Measurements from ENCODE around the gene THRSP.
"Not testable (repeated sequence)": the region's sequence is repeated elsewhere in the genome, so short reads cannot be mapped to it uniquely, and the experiment has no call there.

Gene THRSP

DNA sequence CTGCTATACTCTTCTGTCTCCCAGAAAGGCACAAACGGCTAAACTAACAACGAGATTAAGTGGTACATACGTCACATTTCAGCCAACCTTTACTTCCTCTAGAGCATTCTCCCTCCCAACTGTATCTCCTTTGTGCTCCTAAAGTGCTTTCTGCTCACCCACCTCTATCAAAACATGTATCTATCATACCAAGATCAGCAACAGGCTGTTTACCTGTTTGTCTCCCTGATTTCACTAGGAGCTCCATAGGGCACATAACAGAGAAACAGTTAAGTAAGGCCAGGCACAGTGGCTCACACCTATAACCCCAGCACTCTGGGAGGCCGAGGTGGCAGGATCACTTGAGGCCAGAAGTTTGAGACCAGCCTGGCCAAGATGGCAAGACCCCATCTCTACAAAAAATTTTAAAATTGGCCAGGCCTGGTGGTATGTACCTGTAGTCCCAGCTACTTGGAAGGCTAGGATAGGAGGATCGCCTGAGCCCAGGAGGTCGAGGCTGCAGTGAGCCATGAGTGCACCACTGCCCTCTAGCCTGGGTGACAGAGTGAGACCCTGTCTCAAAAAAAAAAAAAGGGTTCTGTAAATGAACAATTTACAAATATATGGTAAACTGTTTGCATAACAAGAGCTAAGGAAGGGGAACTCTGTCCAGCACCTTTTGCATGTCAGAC is 13.2 kb downstream of the THRSP start:
- TF ChIP-seq, protein P1, sequence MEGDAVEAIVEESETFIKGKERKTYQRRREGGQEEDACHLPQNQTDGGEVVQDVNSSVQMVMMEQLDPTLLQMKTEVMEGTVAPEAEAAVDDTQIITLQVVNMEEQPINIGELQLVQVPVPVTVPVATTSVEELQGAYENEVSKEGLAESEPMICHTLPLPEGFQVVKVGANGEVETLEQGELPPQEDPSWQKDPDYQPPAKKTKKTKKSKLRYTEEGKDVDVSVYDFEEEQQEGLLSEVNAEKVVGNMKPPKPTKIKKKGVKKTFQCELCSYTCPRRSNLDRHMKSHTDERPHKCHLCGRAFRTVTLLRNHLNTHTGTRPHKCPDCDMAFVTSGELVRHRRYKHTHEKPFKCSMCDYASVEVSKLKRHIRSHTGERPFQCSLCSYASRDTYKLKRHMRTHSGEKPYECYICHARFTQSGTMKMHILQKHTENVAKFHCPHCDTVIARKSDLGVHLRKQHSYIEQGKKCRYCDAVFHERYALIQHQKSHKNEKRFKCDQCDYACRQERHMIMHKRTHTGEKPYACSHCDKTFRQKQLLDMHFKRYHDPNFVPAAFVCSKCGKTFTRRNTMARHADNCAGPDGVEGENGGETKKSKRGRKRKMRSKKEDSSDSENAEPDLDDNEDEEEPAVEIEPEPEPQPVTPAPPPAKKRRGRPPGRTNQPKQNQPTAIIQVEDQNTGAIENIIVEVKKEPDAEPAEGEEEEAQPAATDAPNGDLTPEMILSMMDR (IDR thresholded peaks at IDR 0.05; ENCODE audit: low read depth, low read length, missing control alignments) = no peak
- H3K4me3 ChIP-seq (ENCODE audit: low read depth, low read length) = no peak overlapping the region
- no peak for DNase-seq (ENCODE audit: low read depth)

DNA sequence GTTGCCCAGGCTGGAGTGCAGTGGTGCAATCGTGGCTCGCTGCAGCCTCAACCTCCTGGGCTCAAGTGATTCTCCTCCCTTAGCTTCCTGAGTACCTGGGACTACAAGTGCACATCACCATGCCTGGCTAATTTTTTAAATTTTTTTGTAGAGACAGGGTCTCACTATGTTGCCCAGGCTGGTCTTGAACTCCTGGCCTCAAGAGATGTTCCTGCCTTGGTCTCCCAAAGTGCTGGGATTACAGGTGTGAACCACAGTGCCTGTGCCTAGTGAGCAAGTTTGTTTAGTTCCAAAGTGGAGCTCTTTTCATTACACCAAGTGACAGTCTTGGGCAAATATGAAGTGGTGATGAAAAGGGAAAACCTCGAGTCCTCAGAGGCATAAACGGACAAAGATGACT is 13.9 kb downstream of the THRSP start:
- DNase-seq (ENCODE audit: low read depth); H3K4me3 ChIP-seq (ENCODE audit: low read depth, low read length): not testable (repeated sequence)

DNA sequence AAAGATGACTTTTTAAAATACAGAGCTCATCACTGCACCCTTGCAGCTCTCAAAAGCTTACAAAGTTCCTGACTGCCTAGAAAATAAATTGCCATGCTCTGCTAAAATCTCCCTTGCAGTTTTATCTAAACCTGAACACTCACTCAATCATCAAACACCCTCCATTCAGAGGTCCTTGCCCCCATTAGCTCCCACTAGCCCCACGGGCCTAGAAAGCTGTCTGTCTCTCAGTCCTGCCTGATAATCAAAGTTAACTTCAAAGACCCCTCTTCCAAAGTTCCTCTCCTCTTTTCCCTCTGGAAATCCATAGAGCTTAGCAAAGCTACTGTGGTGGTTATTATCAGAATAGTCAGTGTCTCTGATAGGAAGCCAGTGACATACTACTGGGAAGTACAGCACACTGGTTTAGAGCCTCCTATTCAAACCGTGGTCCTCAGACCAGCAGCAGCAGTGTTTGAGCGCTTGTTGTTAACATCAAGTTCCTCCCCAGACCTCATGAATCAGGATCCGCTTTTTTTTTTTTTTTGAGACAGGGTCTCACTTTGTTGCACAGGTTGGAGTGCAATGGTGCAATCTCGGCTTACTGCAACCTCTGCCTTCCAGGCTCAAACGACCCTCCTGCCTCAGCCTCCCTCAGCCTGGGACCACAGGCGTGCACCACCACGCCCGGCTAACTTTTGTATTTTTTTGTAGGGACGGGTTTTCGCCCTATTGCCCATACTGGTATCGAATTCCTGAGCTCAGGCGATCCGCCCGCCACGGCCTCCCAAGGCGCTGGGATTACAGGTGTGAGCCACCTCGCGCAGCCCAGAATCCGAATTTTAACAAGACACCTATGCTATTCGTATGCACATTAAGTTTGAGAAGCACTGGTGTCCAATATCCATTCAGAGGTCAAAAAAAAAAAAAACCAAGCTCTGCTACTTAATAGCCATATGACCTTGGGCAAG is 14.8 kb downstream of the THRSP start:
- DNase-seq (ENCODE audit: low read depth) = no peak
- peak overlapping the region; percentile 97 for H3K4me3 ChIP-seq (ENCODE audit: low read depth, low read length)
- TF ChIP-seq, protein P1 (IDR thresholded peaks at IDR 0.05; ENCODE audit: low read depth, low read length, missing control alignments) = no peak

DNA sequence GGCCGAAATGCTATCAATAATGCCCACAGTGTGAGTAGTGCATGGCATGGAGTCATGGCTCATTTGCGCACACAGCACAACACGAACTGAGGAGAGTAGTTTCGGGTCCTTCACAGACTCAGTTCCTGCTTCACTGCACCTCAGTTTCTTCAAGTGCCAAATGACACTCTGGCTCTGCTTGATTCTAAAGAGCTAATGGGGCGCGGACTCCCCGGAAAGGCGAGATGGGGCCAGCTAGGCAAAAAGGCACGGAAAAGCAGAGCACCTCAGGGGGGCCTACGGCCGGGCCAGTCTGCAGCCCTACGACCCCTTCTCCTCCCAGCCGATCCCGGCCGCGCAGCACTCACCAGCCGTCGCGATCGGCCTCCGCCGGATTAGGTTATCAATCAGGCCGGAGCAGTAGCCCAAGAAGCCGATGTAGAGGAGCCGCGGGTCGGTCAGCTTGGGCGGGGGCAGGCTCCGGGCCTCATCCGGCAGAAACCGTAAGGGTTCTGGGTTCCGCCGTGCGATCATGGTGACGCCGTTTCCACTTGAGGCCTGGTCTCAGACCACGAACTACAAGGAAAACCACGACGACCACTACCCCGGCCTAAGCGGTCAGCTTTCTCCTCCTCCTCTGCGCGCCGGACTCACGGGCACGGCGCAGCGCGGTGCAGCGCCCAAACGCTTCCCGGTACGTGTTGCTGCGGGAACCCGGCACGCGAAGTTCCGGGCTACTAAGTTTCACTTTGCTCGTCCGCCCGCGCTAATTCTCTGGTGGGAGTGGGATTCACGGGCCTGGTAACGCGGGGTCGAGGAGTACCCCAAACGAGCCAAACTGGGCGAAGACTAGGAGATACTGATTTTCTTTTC is 15.8 kb downstream of the THRSP start, which contains the start of gene NDUFC2:
Gene NDUFC2, minus strand, starts transcription at position 631 of the 852 bp plus-strand sequence. Its CDS starts 118 bp downstream, at position 513.
- TF ChIP-seq, protein P1 (IDR thresholded peaks at IDR 0.05; ENCODE audit: low read depth, low read length, missing control alignments) = no peak
- DNase-seq (ENCODE audit: low read depth) = peak; percentile 51
- peak within 1 kb of the TSS; percentile 97 for H3K4me3 ChIP-seq (ENCODE audit: low read depth, low read length)

DNA sequence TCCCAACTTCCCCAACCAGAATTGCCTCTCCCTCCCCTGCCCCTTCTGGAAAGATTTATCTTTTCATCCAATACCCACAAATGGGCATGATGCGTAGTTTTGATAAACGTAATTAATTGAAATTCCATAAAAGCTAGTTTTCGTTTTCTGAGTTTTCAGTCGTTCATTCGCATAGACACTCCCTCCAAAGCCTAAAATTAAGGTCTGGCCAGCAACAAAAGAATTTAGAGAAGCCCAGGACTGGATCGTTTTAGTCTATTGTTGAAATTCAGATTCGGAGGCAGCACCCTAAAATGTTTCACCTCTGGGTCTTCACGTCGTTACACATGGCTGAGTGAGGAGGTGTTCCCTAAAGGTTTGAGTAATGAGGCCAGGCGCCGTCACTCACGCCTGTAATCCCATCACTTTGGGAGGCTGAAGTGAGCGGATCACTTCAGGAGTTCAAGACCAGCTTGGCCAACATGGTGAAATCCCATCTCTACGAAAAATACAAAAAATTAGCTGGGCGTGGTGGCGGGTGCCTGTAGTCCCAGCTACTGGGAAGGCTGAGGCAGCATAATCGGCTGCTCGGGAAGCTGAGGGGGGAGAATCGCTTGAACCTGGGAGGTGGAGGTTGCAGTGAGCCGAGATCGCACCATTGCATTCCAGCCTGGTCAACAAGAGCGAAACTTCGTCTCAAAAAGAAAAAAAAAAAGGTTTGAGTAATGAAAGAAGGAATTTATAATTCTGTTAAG is 16.6 kb downstream of the THRSP start:
- TF ChIP-seq, protein P1 (IDR thresholded peaks at IDR 0.05; ENCODE audit: low read depth, low read length, missing control alignments) = no peak
- peak overlapping the region; percentile 97 for H3K4me3 ChIP-seq (ENCODE audit: low read depth, low read length)
- no peak for DNase-seq (ENCODE audit: low read depth)

DNA sequence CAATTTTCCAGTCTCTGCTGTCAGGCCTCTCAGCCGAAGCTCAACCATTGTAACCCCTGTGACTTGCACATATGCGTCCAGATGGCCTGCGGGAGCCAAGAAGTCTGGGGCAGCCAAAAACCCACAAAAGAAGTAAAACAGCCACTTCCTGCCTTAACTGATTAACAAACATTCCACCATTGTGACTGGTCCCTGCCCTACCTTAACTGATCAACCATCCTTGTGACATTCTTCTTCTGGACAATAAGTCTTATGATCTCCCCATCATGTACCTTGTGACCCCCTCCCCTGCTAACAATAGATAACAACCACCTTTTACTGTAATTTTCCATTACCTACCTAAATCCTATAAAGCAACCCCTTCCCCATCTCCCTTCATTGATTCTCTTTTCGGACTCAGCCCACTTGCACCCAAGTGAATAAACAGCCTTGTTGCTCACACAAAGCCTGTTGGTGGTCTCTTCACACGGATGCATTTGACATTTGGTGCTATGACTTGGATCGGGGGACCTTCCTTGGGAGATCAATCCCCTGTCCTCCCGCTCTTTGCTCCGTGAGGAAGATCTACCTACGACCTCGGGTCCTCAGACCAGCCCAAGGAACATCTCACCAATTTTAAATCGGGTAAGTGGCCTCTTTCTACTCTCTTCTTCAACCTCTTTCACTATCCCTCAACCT is 17.3 kb downstream of the THRSP start:
- no peak overlapping the region for H3K4me3 ChIP-seq (ENCODE audit: low read depth, low read length)
- no peak for DNase-seq (ENCODE audit: low read depth)
- TF ChIP-seq, protein P1 (IDR thresholded peaks at IDR 0.05; ENCODE audit: low read depth, low read length, missing control alignments) = no peak

Data from GM12864 (cell line).